ENCODE measurements around the gene INCA1.

DNA sequence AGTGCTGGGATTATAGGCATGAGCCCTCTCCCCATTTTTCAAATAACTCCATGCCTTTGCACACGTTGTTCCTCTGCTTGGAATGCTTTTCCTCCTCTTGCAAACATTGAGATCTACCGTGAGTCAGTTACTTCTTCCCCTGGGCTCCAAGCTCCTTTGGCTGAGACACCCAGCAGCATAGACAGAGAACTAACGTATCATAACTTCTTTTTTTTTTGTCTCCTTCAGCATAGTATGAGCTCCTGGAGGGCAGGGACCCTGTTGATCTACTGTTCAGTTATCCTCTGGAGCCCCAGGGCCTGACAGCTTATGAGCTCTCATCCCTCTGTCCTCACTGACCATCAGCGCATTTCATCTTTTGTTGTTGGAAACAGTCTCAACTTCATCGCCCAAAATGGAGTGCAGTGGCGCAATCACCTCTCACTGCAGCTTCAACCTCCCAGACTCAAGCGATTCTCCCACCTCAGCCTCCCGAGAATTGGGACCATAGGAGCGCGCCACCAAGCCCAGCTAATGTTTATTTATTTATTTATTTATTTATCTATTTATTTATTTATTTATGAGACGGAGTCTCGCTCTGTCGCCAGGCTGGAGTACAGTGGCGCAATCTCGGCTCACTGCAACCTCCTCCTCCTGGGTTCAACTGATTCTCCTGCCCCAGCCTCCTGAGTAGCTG is 31.9 kb downstream of the INCA1 start:
- TF ChIP-seq, protein P1, sequence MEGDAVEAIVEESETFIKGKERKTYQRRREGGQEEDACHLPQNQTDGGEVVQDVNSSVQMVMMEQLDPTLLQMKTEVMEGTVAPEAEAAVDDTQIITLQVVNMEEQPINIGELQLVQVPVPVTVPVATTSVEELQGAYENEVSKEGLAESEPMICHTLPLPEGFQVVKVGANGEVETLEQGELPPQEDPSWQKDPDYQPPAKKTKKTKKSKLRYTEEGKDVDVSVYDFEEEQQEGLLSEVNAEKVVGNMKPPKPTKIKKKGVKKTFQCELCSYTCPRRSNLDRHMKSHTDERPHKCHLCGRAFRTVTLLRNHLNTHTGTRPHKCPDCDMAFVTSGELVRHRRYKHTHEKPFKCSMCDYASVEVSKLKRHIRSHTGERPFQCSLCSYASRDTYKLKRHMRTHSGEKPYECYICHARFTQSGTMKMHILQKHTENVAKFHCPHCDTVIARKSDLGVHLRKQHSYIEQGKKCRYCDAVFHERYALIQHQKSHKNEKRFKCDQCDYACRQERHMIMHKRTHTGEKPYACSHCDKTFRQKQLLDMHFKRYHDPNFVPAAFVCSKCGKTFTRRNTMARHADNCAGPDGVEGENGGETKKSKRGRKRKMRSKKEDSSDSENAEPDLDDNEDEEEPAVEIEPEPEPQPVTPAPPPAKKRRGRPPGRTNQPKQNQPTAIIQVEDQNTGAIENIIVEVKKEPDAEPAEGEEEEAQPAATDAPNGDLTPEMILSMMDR (IDR thresholded peaks at IDR 0.05), result no peak
- TF ChIP-seq POLR2A (IDR thresholded peaks at IDR 0.05), result no peak

Data from testis (tissue), 2 donors.